GM19324 (cell line): ENCODE data around the gene YPEL2.
"Not testable (repeated sequence)": the region's sequence is repeated elsewhere in the genome, so short reads cannot be mapped to it uniquely, and the experiment has no call there.

Experiments used
- ATAC-seq: cut with Tn5 transposase; IDR thresholded peaks from one replicate; pipeline ENCODE4 v1.9.1; 2021; ENCODE audit warnings: mild to moderate bottlenecking, moderate library complexity; ENCODE audit not compliant: unreplicated experiment, low FRiP score

Gene YPEL2

DNA sequence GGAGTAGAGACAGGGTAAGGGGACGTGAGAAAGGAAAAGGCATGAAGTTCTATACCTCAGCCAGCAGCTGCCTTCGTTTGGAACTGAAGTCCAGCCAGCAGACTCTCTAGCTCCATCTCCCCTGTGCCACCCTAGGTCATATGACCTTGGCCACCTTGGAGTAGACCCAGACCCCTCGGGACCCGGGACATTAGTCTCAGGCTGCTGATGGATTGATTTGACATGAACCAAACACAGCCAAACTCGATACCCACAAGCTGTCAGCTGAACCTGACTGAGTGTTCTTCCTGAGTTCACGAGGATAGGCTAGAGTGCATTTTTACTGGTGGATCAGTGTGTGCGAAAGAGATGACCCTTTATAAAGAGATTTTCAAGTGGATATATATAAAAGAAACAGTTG lies 68.5 kb downstream of the YPEL2 start:
- ATAC-seq: no peak

DNA sequence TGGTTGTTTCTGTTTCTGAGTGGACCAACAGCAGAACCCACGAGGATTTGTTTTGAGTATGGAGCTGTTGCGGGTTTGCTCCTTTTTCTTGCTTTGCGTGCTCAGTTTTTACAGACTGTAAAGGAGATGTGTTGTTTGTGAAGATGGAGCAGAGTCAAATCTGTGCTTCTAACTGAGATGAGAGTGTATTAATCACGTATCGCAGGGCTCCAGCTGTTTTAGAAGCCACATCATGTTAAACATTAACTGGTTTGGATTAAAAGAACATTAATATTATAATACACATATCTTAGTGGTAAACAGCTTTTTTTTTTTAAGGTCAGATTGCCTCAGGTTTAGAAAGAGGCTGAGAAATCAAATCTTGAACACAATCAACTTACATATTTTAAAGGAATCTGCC lies 69.4 kb downstream of the YPEL2 start:
- ATAC-seq: no peak

DNA sequence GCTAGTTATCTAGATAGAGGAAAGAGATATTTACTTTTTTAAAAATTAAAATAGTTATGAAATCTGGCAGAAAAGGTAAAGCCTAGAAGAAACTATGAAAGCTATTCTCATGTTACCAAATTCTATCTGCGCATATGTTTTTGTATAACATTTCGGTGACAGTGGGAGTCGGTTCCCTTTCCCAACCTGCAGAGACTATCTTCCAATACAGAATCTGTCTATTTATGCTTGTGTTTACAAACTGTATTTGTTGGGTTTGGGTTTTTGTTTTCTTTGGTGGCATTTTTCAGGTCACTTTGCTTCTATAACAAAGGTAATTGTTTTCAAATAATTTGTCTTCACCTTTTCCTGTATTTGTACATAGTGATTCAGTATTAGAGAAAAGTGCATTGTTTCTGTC lies 69.8 kb downstream of the YPEL2 start:
- ATAC-seq: no peak

DNA sequence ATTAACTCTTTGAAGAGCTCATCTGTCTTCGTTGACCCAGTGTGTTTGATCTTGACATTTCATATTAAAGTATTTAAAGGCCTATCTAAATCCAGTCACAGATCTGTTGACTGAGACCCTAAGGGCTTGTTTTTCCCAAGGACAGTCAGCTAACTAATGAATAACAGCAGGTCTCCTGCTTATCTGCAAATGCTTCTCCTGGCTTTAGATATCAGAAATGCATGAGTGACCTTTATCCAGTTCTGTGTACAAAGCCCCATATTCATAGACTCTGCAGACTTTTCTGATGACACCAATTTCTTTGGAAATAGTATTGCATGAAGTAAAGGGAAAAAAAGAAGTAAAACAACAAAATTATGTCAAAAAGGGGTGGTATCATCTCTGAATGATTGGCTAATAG lies 70.3 kb downstream of the YPEL2 start:
- ATAC-seq: no peak

DNA sequence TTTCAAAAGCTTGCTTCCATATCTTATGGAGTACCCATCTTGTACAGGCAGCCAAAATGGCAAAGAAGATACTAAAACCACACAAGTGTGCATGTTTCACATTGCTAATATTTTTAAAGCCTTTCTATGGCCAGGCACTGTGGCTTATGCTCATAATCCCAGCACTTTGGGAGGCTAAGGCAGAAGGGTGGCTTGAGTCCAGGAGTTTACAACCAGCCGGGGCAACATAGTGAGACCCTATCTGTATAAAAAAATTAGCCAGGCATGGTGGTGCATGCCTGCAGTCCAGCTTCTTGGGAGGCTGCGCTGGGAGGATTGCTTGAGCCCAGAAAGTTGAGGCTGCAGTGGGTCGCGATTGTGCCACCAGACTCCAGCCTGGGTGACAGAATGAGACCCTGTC lies 71.3 kb downstream of the YPEL2 start:
- ATAC-seq: no peak

DNA sequence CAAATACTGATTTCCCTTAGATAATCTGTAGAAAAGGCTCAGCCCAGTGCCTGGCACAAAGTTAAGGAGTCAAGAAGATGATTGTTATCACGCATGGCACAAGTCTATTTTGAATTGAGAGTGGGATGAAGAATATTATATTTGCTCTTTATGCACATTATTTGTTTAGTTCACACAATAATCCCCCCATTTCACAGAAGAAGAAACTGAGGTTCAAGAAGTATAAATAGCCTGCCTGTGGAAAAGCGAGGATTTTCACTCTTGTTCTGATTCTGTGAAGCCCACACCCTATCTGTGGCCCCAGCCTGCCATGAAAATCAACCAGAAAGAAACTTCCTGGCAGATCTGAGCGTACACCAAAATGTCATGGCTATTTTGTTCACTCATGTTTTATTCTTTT lies 73.0 kb downstream of the YPEL2 start:
- no peak for ATAC-seq

DNA sequence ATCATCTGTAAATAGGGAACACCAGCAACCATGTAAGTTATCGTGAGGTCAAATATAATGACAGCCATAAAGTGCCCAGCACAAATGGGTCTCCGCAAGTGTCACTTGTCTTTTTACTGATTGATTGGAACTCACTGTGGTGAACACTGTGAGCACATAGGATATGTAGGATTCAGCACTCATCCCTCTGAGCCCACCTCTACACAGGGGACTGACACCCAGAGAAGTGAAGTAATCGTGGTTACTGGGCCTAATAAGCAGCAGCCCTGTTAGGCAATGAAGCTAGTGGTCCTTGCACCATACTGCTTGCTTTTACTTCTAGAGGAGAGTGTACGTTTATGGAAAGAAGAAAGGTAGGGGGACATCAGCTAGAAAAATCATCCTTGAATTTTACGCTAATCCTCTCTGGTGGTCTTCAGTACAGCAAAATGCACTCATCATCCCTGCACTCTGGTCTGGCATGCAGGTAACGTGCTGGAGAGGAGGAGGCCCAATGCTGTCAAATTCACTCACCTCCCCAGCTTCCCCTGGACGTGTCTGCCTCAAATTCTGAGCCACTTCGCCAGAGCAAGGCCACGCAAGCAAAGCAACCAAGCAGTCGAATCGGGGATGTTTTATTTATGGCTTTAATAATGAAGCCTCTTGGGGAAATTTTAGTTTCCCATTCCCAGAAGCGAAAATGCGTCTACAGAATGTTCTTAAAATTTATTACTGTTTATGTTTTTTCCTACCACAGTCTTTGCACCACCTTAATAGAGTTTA lies 74.7 kb downstream of the YPEL2 start:
- no peak for ATAC-seq

DNA sequence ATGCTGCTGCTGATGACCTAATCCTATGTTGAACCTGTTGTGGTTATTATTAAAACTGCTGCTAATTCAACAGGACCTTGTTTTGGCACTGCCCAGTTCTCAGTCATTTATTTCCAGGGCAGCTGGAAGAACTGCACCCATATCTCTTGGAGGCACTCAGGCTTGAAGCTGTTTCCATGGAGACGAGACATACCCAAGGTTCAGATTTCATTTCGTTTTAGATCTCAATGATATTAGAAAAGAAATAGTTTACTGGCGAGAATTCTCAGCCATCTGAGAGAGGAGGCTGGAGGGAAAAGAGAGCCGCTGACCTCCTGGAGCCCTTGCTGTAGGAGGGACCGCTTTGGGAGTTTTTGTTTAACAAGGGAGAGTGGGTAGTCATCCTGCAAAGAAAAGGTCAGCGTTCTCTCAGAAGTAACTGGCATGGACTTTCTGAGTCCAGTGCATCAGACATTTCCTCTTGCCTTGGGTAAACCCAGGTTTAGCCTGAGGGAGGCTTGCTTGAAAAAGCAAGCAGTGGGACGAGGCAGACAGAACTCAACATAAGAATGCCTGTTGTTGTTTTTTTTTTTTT lies 75.4 kb downstream of the YPEL2 start:
- no peak for ATAC-seq

DNA sequence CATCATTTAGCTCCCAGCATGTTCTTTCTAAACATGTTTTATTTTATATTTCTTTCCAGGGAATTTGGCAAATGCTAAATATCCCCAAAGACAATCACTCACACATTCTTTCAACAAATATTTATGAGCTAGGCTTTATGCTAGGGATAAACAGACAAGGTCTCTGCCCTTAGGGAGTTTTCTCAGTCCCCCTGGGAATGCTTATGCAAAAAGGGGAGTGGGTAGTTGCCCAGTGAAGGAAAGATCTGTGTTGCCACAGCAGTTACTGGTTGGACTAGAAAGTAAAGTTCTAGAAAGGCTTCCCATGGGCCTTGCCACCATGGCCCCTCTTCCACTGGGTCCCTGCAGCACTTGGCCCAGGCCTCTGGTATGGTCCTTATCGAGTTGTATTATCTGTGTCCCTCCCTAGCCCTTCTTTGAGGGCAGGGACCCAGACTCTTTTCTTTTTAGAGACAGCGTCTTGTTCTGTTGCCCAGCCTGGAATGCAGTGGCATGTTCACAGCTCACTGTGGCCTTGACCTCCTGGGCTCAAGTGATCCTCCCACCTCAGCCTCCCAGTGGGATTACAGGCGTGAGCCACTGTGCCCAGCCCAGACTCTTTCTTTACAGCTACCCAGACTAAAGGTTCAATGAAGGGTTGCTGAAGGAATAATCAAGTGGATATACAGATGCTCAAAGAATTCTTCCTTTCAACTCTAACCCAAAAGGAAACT lies 78.0 kb downstream of the YPEL2 start:
- ATAC-seq: no peak

DNA sequence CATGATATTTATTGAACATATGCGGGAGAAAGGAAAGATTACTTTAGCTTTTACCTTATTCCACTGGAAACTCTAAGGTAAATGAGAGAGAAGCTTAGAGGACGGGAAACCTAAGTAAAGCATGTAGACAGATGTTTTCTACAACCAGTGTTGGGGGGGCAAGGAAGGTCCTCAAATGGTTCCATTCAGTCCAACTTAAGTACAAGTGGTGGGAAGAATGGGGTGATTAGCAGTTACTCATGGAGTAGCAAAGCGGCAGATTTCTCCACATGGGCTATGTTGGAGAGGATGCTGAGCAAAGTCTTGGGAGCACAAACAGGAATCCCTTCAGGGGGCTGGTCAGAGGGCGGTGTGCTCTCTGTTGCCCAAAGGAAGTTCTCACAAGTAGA lies 78.6 kb downstream of the YPEL2 start:
- no peak for ATAC-seq

DNA sequence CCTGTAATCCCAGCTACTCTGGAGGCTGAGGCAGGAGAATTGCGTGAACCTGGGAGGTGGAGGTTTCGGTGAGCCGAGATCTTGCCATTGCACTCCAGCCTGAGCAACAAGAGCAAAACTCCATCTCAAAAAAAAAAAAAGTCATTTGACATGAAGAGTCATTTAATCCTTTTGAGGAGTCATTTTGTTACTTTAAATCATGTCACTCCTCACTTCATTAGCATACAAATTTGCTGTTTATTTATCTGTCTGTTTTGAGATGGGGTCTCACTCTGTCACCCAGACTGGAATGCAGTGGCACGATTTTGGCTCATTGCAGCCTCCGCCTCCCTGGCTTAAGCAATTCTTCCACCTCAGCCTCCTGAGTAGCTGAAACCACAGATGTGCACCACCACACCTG lies 81.0 kb downstream of the YPEL2 start:
- not testable (repeated sequence) for ATAC-seq

DNA sequence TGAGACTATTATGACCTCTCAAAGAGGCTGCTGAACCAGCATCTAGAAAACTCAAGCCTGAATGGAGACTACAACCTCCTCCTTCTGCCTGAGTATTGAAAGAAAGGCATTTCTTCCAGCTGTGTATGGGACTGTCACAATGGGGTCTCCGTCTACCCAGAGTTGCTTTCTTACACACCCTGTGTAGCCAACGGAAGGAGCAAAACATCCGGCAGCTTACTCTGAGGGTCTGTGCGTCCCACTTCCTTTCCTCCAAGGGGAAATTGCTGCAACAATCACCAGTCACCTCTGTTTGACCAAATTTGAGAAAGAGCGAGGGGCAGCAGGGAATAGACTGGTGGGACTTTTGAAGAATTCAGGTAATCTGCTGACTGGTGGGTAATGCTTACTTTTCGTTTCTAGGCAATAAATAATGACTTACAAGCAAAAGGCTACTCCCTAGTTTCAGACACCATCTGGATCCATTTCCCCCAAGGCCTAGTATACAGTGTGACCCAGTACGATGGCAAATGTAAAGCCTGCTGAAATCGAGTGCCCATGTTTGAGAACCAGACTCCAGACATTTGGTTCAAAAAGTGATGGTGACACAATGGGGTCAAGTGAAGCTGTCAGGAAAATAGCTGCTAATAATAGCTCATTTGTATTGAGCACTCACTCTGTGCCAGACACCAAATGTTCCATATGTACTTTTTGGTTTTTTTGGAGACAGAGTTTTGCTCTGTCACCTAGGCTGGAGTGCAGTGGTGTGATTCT lies 81.7 kb downstream of the YPEL2 start:
- ATAC-seq: no peak

DNA sequence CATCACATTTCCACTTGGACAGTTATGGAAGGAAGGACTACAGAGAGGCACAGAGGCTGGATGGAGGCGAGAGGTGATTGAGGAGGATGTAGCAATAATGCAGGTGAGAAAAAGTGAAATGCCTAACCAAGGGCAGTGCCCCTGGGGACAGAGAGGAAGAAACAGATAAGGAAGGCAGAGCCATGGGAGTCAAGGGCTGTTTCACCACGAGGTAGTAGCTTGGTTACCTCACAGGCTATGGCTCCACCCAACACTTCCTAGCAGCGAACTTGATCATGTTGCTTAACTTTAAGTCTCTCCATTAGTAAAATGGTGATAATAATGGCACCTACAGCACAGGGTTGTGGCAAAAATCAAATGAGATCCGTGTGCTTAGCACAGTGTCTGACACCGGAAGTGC lies 83.9 kb downstream of the YPEL2 start:
- ATAC-seq: no peak

DNA sequence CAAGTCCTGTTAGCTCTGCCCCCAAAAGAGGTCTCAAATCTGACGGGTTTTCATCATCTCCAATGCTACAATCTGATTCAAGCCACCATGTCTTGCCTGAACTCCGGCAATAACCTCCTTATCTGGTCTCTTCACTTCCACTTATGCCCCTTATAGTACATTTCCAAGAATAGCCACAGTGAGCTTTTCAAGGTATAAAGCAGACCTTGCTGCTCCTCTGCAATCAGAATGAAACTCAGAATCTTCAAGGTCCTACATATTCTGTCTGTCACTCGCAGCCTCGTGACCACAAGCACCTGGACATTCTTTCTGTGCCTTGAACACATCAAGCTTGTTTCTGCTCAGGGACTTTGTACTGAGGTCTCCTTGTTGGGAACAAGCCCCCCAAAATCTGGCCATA lies 84.7 kb downstream of the YPEL2 start:
- no peak for ATAC-seq

DNA sequence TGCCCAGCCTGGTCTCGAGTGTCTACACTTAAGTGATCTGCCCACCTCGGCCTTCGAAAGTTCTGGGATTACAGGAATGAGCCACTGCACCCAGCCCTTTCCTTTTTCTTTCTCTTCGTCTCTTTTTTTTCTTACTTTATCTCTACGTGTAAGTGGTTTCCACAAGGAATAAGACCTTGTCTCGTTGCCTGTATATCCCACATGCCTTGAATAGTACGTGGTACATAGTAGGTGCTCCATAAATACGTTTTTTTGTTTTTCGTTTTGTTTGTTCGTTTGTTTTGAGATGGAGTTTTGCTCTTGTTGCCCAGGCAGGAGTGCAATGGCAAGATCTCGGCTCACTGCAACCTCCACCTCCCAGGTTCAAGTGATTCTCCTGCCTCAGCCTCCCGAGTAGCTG lies 86.0 kb downstream of the YPEL2 start:
- ATAC-seq: no peak

DNA sequence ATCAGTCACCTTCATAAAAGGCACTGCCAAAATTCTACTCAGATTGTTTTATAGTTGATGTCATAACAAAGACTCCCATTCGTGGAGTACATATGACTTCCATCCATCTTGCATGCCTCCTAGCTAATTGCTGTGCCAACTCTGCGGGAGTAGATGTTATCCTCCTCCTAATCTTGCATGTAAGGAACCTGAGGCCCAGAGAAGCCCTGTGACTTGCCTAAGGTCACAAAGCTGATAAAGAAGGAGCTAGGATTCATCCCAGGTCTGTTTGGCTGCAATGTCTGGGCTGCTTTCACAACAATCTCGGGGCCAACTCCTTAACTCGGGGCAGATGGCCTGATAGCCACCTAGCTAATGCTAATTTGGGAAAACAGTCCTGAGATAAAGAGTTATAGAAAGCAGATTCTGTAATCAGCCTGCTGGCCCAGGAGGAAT lies 87.3 kb downstream of the YPEL2 start:
- no peak for ATAC-seq

DNA sequence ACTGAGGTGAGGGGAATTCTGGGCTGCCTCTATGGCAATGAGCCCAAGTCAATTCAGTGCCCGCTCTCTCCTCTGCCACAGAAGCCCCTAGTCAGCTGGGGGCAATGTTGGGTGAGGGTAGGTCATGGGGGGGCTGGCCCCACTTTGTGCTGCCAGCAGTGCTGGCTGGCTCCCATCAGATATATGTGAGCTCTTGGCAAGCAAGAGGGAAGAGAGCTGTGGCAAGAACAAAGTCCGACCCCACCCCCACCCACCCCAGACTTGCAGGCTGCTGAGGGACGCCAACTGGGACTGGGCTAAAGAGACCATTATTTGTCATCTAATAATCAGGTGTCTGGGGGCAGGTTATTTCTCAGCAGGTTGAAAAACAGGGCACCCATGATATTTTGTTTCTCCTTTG lies 89.4 kb downstream of the YPEL2 start:
- no peak for ATAC-seq

DNA sequence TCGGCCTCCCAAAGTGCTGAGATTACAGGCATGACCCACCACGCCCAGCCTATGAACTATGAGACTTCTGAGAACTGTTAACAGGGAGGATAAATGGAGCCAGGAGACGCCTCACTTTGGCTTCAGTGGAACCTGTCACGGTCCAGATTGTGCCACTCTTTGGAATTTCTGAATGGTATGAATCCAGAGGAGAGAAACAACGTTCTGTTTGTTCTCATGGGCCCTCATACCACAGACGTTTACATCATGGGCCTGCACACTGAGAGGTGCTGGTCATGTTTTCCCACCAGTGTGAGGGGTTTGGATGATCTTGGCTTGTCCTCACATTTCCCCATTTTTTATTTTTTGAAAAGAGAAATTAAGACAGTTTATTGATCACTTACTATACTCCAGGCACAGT lies 90.3 kb downstream of the YPEL2 start:
- no peak for ATAC-seq

DNA sequence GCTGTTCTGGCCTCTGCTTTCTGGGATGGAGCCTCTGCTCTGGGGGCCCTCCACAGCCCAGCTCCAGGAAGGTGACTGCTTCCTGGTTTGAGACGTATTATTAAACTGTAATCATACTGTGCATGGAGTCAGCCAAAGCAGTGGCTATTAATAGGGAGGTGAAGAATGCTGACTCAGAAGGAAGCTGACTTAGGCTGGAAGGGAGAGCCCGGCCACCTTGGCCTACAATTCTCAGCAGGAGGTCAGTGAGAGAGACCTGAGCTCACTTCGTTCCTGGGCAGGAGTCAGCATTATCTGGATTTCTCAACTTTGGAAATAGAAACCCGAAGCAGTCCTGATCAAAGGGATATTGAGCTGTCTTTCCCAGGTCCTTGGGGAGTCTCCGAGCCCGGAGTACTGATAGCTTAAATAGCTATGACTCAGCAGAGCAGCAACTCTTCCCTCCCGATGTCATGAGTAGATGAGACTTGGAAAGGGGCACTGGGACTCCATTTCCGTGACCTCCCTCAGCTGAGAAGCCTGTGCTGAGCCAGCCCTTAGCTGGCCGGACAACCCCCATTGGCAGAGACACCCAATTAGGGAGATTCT lies 91.8 kb downstream of the YPEL2 start:
- no peak for ATAC-seq

DNA sequence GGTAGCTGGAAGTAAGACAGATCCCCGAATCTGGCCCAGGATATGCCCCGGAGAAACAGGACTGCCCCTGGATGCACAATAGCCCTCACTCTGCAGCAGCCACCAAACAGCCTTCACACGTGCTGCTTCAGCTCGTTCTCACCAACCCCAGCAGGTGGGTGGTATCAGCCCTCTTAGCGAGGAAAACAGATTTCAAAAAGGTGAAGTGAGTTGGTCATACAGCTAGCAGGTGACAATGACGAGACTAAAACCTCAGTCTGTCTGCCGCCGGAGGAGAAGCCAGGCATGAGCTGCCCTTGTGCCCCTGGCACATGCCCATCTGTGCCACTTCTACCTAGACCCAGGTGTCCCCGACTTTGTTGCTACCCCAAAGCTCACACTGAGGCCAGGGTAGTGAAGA lies 92.4 kb downstream of the YPEL2 start:
- no peak for ATAC-seq

DNA sequence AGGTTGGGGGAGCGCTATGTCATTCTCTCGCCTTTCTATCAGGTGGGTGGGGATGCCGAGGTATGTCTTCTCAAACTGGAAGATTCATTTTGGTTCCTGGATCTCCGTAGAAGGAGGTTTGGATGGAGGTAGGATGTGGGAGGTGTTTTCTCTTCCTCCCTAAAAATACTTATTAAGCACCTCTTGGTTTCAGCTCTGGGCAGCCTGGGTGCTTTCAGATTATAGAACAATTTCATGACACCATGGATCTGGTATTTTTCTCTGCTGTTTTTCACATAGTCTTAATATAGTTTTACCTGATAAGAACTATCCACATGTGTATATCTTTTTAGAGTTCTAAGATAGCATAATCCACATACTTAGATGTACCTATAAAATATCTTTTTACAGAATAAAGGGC lies 92.9 kb downstream of the YPEL2 start:
- no peak for ATAC-seq
